GM03348 (cell line): Measurements from ENCODE around the gene PLCG2.
A peak's percentile ranks its signal among the peaks of the same experiment; 100 is the strongest.

Experiments
- DNase-seq: peaks from one replicate; pipeline ENCODE4 v3.0.0; 2012; ENCODE audit warnings: low spot score

Gene PLCG2

GRCh38 chr16:81843683-81844082, 64.6 kb downstream of the PLCG2 start:
- no peak for DNase-seq

- DNase-seq, result no peak
These were observed 67.0 kb downstream of the PLCG2 start for GRCh38 chr16:81846105-81846504.

- DNase-seq, result no peak
These were observed 69.3 kb downstream of the PLCG2 start for GRCh38 chr16:81848306-81848853.

- no peak for DNase-seq
These were observed 71.3 kb downstream of the PLCG2 start for GRCh38 chr16:81850197-81850944.

GRCh38 chr16:81852347-81852746, 73.3 kb downstream of the PLCG2 start:
- no peak for DNase-seq

GRCh38 chr16:81855552-81856153, 76.6 kb downstream of the PLCG2 start:
- no peak for DNase-seq

GRCh38 chr16:81860287-81861266, 81.5 kb downstream of the PLCG2 start:
- DNase-seq, result no peak

GRCh38 chr16:81861503-81861902, 82.4 kb downstream of the PLCG2 start:
- no peak for DNase-seq

- no peak for DNase-seq
These were observed 82.8 kb downstream of the PLCG2 start for GRCh38 chr16:81861915-81862314.

- no peak for DNase-seq
These were observed 84.7 kb downstream of the PLCG2 start for GRCh38 chr16:81863630-81864352.

GRCh38 chr16:81864646-81865382, 85.7 kb downstream of the PLCG2 start:
- no peak for DNase-seq

- DNase-seq, result no peak
These were observed 87.8 kb downstream of the PLCG2 start for GRCh38 chr16:81866820-81867440.

- DNase-seq, result no peak
These were observed 89.1 kb downstream of the PLCG2 start for GRCh38 chr16:81868057-81868748.

- no peak for DNase-seq
These were observed 90.2 kb downstream of the PLCG2 start for GRCh38 chr16:81869326-81869725.

- no peak for DNase-seq
These were observed 94.1 kb downstream of the PLCG2 start for GRCh38 chr16:81873206-81873605.

GRCh38 chr16:81873843-81874752, 95.0 kb downstream of the PLCG2 start:
- peak; percentile 70 for DNase-seq

- no peak for DNase-seq
These were observed 96.4 kb downstream of the PLCG2 start for GRCh38 chr16:81875461-81875860.

- no peak for DNase-seq
These were observed 97.3 kb downstream of the PLCG2 start for GRCh38 chr16:81876273-81876900.
